A673 (cell line): Measurements from ENCODE around the gene EFHC2. TPM values are rescaled to one million over a fixed set of nuclear protein-coding genes. Genes with fewer than 3 reads are reported as not detected.

ENCODE experiments used
- BruUV-seq: library from RNA; stranded (reverse); fragments of 400-500 nt; replicated peaks from 2 replicates; lab custom pipeline; 2021; lab: Mats Ljungman, UMichigan
- CTCF ChIA-PET: fragments of 300-600 bp; sonication (Branson Sonifier 250); formaldehyde crosslinking; loops from one replicate; lab custom pipeline; 2022; ENCODE audit warnings: antibody characterized with exemption; lab: Charles Lee
- POLR2A ChIA-PET: fragments of 300-600 bp; sonication (Branson Sonifier 250); formaldehyde crosslinking; loops from one replicate; lab custom pipeline; 2022; ENCODE audit warnings: antibody characterized with exemption; ENCODE audit not compliant: low non-redundant PET; lab: Charles Lee
- DNase-seq: peaks from one replicate; pipeline ENCODE4 v3.0.0-alpha.2; 2015; ENCODE audit warnings: low spot score
- H3K27ac ChIP-seq: fragments of 200-600 bp; sonication (generic); 2 replicates; pipeline ENCODE4 v1.5.1; 2016; ENCODE audit warnings: mixed run types, low read depth, mild to moderate bottlenecking, mixed read lengths, antibody characterized with exemption, low read length; ENCODE audit not compliant: poor library complexity, severe bottlenecking
- H3K27me3 ChIP-seq: fragments of 200-600 bp; sonication (generic); replicated peaks from 2 replicates; pipeline ENCODE4 v1.6.1; 2017; ENCODE audit warnings: mixed run types, low read depth, mild to moderate bottlenecking, mixed read lengths, antibody characterized with exemption, low read length; ENCODE audit not compliant: insufficient read depth, poor library complexity
- H3K36me3 ChIP-seq: fragments of 200-600 bp; sonication (generic); 2 replicates; pipeline ENCODE4 v1.6.1; 2016; ENCODE audit warnings: mixed run types, mild to moderate bottlenecking, mixed read lengths, antibody characterized with exemption, low read length; ENCODE audit not compliant: insufficient read depth, poor library complexity, severe bottlenecking
- H3K4me1 ChIP-seq: fragments of 200-600 bp; sonication (generic); 2 replicates; pipeline ENCODE4 v1.6.1; 2017; ENCODE audit warnings: mixed run types, mild to moderate bottlenecking, mixed read lengths, antibody characterized with exemption, low read length; ENCODE audit not compliant: insufficient read depth, poor library complexity, severe bottlenecking
- H3K4me3 ChIP-seq: fragments of 200-600 bp; sonication (generic); 2 replicates; pipeline ENCODE4 v1.5.1; 2016; ENCODE audit warnings: low read depth, mixed run types, mild to moderate bottlenecking, mixed read lengths, low read length; ENCODE audit not compliant: poor library complexity, severe bottlenecking
- H3K9me3 ChIP-seq: fragments of 200-600 bp; sonication (generic); 2 replicates; pipeline ENCODE4 v1.6.1; 2016; ENCODE audit warnings: mixed run types, low read depth, mild to moderate bottlenecking, mixed read lengths, antibody characterized with exemption, low read length; ENCODE audit not compliant: poor library complexity, severe bottlenecking
- EZH2 ChIP-seq: fragments of 200-600 bp; sonication (generic); IDR thresholded peaks from 2 replicates; pipeline ENCODE4 v1.6.1; 2017; ENCODE audit warnings: borderline replicate concordance, low read depth, mild to moderate bottlenecking, mixed read lengths, antibody characterized with exemption, low read length; ENCODE audit not compliant: poor library complexity, severe bottlenecking
- intact Hi-C: fragments of 100-400 bp; cut with micrococcal nuclease; formaldehyde crosslinking; loops from one replicate; pipeline ENCODE4 v1.10.0; 2022; ENCODE audit not compliant: unreplicated experiment
- total RNA-seq: library from RNA; stranded (reverse); gene quantifications from 2 replicates; pipeline ENCODE4 v1.2.3, GENCODE V29; 2021
- TF ChIP-seq, protein P1 (sequence below): fragments of 300-800, 200-600 bp; sonication (generic); conservative IDR thresholded peaks from 2 replicates; pipeline ENCODE4 v1.5.1; 2017; ENCODE audit warnings: low read depth, mild to moderate bottlenecking, antibody characterized with exemption, low read length, moderate library complexity, mixed read lengths

EFHC2 gene
- total RNA-seq, 1 experiment from 2014 or later: 0.11 TPM

DNA sequence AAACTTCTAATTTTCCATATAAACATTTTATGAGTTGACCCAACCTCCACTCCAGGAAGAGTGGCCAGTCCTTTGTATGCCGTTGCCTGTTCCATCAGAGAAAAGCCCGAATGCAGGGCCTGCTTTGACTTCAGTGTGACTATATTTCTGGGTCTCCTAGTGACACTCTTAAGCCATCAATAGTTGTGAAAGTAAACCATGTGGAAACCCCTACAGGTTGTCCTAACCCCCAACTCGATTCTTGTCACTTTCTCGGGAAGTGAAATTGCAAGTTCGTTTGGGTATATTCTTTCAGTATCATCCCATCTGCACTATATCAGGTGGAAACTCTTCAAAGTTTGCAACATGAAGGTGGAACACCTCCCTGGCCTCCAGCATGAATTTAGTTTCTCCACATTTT, 52.8 kb downstream of the EFHC2 start:
- intact Hi-C loops: no loop called here
- H3K4me3 ChIP-seq: no peak overlapping the region
- no TSS peak for BruUV-seq
- TF ChIP-seq, protein P1, sequence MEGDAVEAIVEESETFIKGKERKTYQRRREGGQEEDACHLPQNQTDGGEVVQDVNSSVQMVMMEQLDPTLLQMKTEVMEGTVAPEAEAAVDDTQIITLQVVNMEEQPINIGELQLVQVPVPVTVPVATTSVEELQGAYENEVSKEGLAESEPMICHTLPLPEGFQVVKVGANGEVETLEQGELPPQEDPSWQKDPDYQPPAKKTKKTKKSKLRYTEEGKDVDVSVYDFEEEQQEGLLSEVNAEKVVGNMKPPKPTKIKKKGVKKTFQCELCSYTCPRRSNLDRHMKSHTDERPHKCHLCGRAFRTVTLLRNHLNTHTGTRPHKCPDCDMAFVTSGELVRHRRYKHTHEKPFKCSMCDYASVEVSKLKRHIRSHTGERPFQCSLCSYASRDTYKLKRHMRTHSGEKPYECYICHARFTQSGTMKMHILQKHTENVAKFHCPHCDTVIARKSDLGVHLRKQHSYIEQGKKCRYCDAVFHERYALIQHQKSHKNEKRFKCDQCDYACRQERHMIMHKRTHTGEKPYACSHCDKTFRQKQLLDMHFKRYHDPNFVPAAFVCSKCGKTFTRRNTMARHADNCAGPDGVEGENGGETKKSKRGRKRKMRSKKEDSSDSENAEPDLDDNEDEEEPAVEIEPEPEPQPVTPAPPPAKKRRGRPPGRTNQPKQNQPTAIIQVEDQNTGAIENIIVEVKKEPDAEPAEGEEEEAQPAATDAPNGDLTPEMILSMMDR: no peak
- TF ChIP-seq EZH2: no peak
- no peaks in the 10 kb centered on the region for H3K9me3 ChIP-seq
- no peaks in the 10 kb centered on the region for H3K27me3 ChIP-seq
- H3K36me3 ChIP-seq: no peaks in the 10 kb centered on the region
- no peak for DNase-seq
- no peak overlapping the region for H3K27ac ChIP-seq
- CTCF ChIA-PET: no interaction called here
- no peaks in the 10 kb centered on the region for H3K4me1 ChIP-seq
- POLR2A ChIA-PET: no interaction called here

DNA sequence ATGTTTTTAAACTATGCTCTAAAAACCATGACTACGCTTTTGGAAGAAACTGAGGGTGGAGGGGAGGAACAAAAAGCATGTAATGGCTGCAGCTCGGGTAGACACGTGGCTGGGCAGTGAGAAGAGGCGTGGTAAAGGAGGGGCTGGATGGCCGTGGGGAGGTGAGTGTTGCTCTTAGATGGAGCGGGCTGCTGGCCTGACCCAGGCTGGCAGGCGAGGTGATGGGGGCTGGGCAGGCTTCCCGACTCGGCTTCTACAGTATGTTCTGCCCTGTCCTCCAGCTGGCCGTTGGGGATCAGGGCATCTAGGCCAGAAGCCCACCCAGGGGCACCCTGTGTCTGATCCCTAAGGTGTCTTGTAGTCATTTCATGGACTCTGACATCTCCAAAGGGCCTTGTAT, 60.7 kb downstream of the EFHC2 start:
- intact Hi-C loops: no loop called here
- ChIA-PET POLR2A (no interaction called here), CTCF (no interaction called here)
- H3K27ac ChIP-seq: no peak overlapping the region
- H3K4me1 ChIP-seq: no peaks in the 10 kb centered on the region
- no peak overlapping the region for H3K4me3 ChIP-seq
- H3K9me3 ChIP-seq: no peaks in the 10 kb centered on the region
- TF ChIP-seq, protein P1: no peak
- TF ChIP-seq EZH2: no peak
- no peaks in the 10 kb centered on the region for H3K27me3 ChIP-seq
- DNase-seq: no peak
- no peaks in the 10 kb centered on the region for H3K36me3 ChIP-seq
- BruUV-seq: no TSS peak

- TF ChIP-seq, protein P1: no peak
- no peak for TF ChIP-seq EZH2
- H3K4me1 ChIP-seq: no peaks in the 10 kb centered on the region
- no peaks in the 10 kb centered on the region for H3K9me3 ChIP-seq
- POLR2A ChIA-PET: no interaction called here
- CTCF ChIA-PET: interaction anchor here (0.6 kb wide), 1 partner anchor 136 kb away, joined by 5 read pairs; no protein-coding TSS in a partner anchor
- no peak overlapping the region for H3K27ac ChIP-seq
- intact Hi-C loops: no loop called here
- no TSS peak for BruUV-seq
- no peak for DNase-seq
- no peak overlapping the region for H3K4me3 ChIP-seq
- H3K27me3 ChIP-seq: no peaks in the 10 kb centered on the region
- no peaks in the 10 kb centered on the region for H3K36me3 ChIP-seq
Measured at GRCh38 chrX:44280116-44280515, 63.4 kb downstream of the EFHC2 start.
